Measurements from ENCODE around the gene DDX10. TPM values are rescaled to one million over a fixed set of nuclear protein-coding genes. Genes with fewer than 3 reads are reported as not detected.

Gene DDX10
- total and polyA plus RNA-seq, 9 of the 15 experiments (the other 6 are each of a cell fraction or from before 2014, with no cell fraction given) = 33.9 to 94.6 (median 50.7) TPM

GRCh38 chr11:108959105-108959761 lies 294.4 kb downstream of the DDX10 start (continued):
- TF ChIP-seq, protein P1, sequence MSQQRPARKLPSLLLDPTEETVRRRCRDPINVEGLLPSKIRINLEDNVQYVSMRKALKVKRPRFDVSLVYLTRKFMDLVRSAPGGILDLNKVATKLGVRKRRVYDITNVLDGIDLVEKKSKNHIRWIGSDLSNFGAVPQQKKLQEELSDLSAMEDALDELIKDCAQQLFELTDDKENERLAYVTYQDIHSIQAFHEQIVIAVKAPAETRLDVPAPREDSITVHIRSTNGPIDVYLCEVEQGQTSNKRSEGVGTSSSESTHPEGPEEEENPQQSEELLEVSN (IDR thresholded peaks at IDR 0.05; ENCODE audit: borderline replicate concordance in 1 of 2, extremely low read depth in 1 of 2, insufficient read depth in 1 of 2, insufficient read length in 1 of 2, low read depth in 1 of 2, low read length in 1 of 2, poor library complexity in 1 of 2, severe bottlenecking in 1 of 2) = no peak
- TF ChIP-seq KDM1A (IDR thresholded peaks at IDR 0.05) = peak; percentile 17 to 51; a peak in 1 of 4 replicates
- peak; percentile 68; the same call in 1 of the 2 replicates for TF ChIP-seq SMARCA5 (IDR thresholded peaks at IDR 0.05)
- no peak for TF ChIP-seq SIN3B (IDR thresholded peaks at IDR 0.05; ENCODE audit: low read depth)
- no peak for TF ChIP-seq PCBP1 (IDR thresholded peaks at IDR 0.05; ENCODE audit: low read depth, low read length, poor library complexity, severe bottlenecking)
- TF ChIP-seq DMBX1 (CRISPR knock-in tag; IDR thresholded peaks at IDR 0.05; ENCODE audit: borderline replicate concordance) = no peak
- peak; percentile 98 for TF ChIP-seq ZFP36 (IDR thresholded peaks at IDR 0.05; ENCODE audit: low read depth, low read length, partially characterized antibody)
- TF ChIP-seq, protein P2, sequence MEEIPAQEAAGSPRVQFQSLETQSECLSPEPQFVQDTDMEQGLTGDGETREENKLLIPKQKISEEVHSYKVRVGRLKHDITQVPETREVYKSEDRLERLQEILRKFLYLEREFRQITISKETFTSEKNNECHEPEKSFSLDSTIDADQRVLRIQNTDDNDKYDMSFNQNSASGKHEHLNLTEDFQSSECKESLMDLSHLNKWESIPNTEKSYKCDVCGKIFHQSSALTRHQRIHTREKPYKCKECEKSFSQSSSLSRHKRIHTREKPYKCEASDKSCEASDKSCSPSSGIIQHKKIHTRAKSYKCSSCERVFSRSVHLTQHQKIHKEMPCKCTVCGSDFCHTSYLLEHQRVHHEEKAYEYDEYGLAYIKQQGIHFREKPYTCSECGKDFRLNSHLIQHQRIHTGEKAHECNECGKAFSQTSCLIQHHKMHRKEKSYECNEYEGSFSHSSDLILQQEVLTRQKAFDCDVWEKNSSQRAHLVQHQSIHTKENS (CRISPR knock-in tag; IDR thresholded peaks at IDR 0.05) = no peak
- no peak for TF ChIP-seq NEUROD1 (IDR thresholded peaks at IDR 0.05; ENCODE audit: borderline replicate concordance, low read depth, low read length, partially characterized antibody)
- TF ChIP-seq ETV6 (IDR thresholded peaks at IDR 0.05; ENCODE audit: borderline replicate concordance in 1 of 2, low read depth in 2 of 2, low read length in 1 of 2) = no peak
- no peak for TF ChIP-seq ETV6 (CRISPR knock-in tag; IDR thresholded peaks at IDR 0.05; ENCODE audit: borderline replicate concordance)
- no peak for TF ChIP-seq MYBL2 (IDR thresholded peaks at IDR 0.05; ENCODE audit: low read depth)
- no peak for TF ChIP-seq MYBL2 (CRISPR knock-in tag; IDR thresholded peaks at IDR 0.05; ENCODE audit: borderline replicate concordance)
- no peak for TF ChIP-seq SMAD3 (CRISPR knock-in tag; conservative IDR thresholded peaks at IDR 0.05)
- TF ChIP-seq, protein P3, sequence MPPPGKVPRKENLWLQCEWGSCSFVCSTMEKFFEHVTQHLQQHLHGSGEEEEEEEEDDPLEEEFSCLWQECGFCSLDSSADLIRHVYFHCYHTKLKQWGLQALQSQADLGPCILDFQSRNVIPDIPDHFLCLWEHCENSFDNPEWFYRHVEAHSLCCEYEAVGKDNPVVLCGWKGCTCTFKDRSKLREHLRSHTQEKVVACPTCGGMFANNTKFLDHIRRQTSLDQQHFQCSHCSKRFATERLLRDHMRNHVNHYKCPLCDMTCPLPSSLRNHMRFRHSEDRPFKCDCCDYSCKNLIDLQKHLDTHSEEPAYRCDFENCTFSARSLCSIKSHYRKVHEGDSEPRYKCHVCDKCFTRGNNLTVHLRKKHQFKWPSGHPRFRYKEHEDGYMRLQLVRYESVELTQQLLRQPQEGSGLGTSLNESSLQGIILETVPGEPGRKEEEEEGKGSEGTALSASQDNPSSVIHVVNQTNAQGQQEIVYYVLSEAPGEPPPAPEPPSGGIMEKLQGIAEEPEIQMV (tag; conservative IDR thresholded peaks at IDR 0.05; ENCODE audit: low read depth) = no peak
- TF ChIP-seq ZNF436 (CRISPR knock-in tag; IDR thresholded peaks at IDR 0.05) = peak; percentile 84
- no peak for TF ChIP-seq TCF7 (IDR thresholded peaks at IDR 0.05; ENCODE audit: borderline replicate concordance)
- TF ChIP-seq ASH1L (IDR thresholded peaks at IDR 0.05; ENCODE audit: borderline replicate concordance, low read depth, partially characterized antibody) = no peak
- TF ChIP-seq POLR2AphosphoS2 (IDR thresholded peaks at IDR 0.05; ENCODE audit: low read length) = no peak
- TF ChIP-seq HIVEP1 (CRISPR knock-in tag; IDR thresholded peaks at IDR 0.05) = no peak
- no peak for TF ChIP-seq ZNF830 (CRISPR knock-in tag; IDR thresholded peaks at IDR 0.05)
- no peak for TF ChIP-seq ILK (tag; IDR thresholded peaks at IDR 0.05; ENCODE audit: borderline replicate concordance, low read depth)
- TF ChIP-seq HNRNPLL (IDR thresholded peaks at IDR 0.05; ENCODE audit: low read depth, low read length, poor library complexity, severe bottlenecking) = no peak
- TF ChIP-seq ZKSCAN8 (CRISPR knock-in tag; IDR thresholded peaks at IDR 0.05) = no peak
- no peak for TF ChIP-seq TCF7L2 (IDR thresholded peaks at IDR 0.05; ENCODE audit: low read depth, low read length)
- no peak for TF ChIP-seq NCOR1 (IDR thresholded peaks at IDR 0.05)
